DOHH2 (cell line): ENCODE measurements around the gene DOCK1.

Experiments used
- CTCF ChIP-seq: fragments of 200-600 bp; sonication (generic); IDR thresholded peaks from one replicate; pipeline ENCODE4 v1.5.1; 2014; ENCODE audit warnings: antibody characterized with exemption, mild to moderate bottlenecking, low read depth, low read length; ENCODE audit not compliant: poor library complexity, severe bottlenecking
- EZH2phosphoT487 ChIP-seq: fragments of 200-600 bp; sonication (generic); IDR thresholded peaks from 2 replicates; pipeline ENCODE4 v1.6.1; 2017; ENCODE audit warnings: borderline replicate concordance, mild to moderate bottlenecking, antibody characterized with exemption, low read length, moderate library complexity, mixed read lengths

- no peak for TF ChIP-seq EZH2phosphoT487
- no peak for TF ChIP-seq CTCF
These were observed 115.0 kb downstream of the DOCK1 start for GRCh38 chr10:127020260-127020659.
